Immature natural killer cell (primary cell): ENCODE data around the gene PTPRK. TPM values are rescaled to one million over a fixed set of nuclear protein-coding genes. Genes with fewer than 3 reads are reported as not detected.

Experiments used
- DNase-seq, 3 donors: peaks; one replicate each; pipeline ENCODE4 v3.0.0; 2022; ENCODE audit warnings: mixed read lengths in 1 of 3
- H3K27ac Mint-ChIP-seq, 6 donors: one replicate each; pipeline ENCODE4 v1.8.0; 2020; ENCODE audit warnings: mixed read lengths in 6 of 6, mild to moderate bottlenecking in 5 of 6, inconsistent platforms in 4 of 6, moderate library complexity in 3 of 6
- H3K27me3 Mint-ChIP-seq, 3 donors: one replicate each; pipeline ENCODE4 v1.8.0; 2020 to 2021; ENCODE audit warnings: low read depth in 3 of 3, mild to moderate bottlenecking in 3 of 3, mixed read lengths in 3 of 3, moderate library complexity in 3 of 3, inconsistent platforms in 1 of 3
- H3K36me3 Mint-ChIP-seq, 3 donors: one replicate each; pipeline ENCODE4 v1.8.0; 2020; ENCODE audit warnings: mixed read lengths in 3 of 3, inconsistent platforms in 2 of 3, mild to moderate bottlenecking in 2 of 3
- H3K4me1 Mint-ChIP-seq, 2 donors: one replicate each; pipeline ENCODE4 v1.8.0; 2020; ENCODE audit warnings: inconsistent platforms in 2 of 2, mild to moderate bottlenecking in 2 of 2, mixed read lengths in 2 of 2, moderate library complexity in 1 of 2
- H3K4me3 Mint-ChIP-seq, 5 donors: one replicate each; pipeline ENCODE4 v1.8.0; 2020; ENCODE audit warnings: mild to moderate bottlenecking in 5 of 5, mixed read lengths in 5 of 5, inconsistent platforms in 3 of 5, moderate library complexity in 3 of 5
- H3K9me3 Mint-ChIP-seq, 6 donors: one replicate each; pipeline ENCODE4 v1.8.0; 2020; ENCODE audit warnings: mild to moderate bottlenecking in 6 of 6, mixed read lengths in 6 of 6, inconsistent platforms in 4 of 6, moderate library complexity in 3 of 6
- polyA plus RNA-seq, 3 donors: library from polyadenylated mRNA; unstranded; fragments of 300-500 nt; fragmentation: Illumina TruSeq; gene quantifications; one replicate each; pipeline ENCODE4 v1.2.3, GENCODE V29; 2021

PTPRK gene
- polyA plus RNA-seq = not detected

DNA sequence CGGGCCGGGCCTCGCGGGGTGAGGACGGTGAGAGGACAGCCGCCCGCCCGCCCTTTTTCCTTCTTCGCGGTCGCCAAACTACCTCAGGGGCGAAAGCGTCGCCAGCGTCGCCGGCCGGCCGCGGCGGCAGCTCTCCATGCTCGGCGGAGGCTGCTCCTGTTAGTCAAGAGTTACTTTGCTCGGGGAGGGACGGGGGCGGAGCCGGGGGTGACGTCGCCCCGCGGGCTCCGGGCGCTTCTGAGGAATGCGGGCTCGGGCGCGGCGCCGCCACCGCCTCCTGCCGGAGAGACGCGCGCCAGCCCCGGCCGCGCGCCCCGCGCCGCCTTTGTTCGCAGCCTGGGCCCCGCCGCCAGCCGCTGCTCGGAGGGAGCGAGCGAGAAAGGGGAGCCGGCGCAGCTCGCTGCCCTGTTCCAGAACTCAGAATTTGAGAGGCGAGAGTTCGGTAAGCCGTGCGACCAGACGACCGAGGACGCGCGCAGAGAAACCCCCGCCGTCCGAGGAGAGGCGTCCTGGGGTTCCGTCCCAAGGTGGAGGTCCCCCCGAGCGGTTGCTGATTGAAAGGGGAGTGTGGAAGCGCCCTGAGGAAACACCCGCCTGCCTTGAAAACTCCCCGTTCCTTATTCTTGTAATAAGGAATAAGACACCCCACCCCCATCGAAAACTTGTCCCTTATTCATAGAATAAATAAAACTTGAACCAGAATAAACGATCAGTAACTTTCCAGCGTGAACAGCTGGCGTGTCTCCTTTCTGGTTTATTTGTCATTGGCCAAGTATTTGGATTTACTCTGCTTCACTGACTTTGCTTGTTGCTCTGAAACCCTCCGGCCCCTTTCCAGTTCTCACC lies at the start of gene PTPRK:
Gene PTPRK, minus strand, starts transcription at position 164 of the 846 bp plus-strand sequence. CDS start 241 bp downstream, outside the sequence.
- H3K27ac Mint-ChIP-seq = peak within 1 kb of the TSS in 1 of 6 donors; percentile 12
- H3K4me1 Mint-ChIP-seq = peaks cover 18 to 23% of the 10 kb centered on the region in 2 donors
- H3K9me3 Mint-ChIP-seq = peaks cover 0 to 5% (median 0%) of the 10 kb centered on the region in 6 donors
- DNase-seq = peak; percentile 35 to 37 (median 36)
- peak within 1 kb of the TSS; percentile 78 to 90 (median 84) for H3K4me3 Mint-ChIP-seq
- peaks cover 9 to 18% (median 12%) of the 10 kb centered on the region in 3 donors for H3K27me3 Mint-ChIP-seq
- peaks cover 0 to 4% (median 0%) of the 10 kb centered on the region in 3 donors for H3K36me3 Mint-ChIP-seq

DNA sequence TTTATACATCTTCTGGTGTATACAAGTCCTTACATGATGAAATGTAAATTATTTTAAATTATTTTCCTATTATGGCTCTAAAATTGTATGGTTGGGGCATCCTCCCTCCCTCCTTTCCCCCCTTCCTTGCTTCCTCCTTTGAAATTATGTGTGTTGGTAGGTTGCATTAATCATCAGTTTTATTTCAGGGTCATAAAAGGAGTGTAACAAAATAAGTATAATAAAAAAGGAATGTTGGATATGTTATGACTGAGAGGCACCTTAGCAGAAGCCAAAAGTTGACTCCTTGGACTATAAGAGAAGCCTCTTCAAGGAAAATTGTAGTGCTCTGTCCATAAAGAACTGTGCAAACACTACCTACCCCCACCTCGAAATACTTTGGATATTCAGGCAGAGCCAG lies 46.6 kb upstream of the PTPRK start:
- no peaks in the 10 kb centered on the region for H3K36me3 Mint-ChIP-seq
- no peak overlapping the region for H3K27ac Mint-ChIP-seq
- DNase-seq = no peak
- H3K9me3 Mint-ChIP-seq = peaks cover 0 to 8% (median 0%) of the 10 kb centered on the region in 6 donors
- H3K4me3 Mint-ChIP-seq = no peak overlapping the region
- H3K4me1 Mint-ChIP-seq = no peaks in the 10 kb centered on the region
- H3K27me3 Mint-ChIP-seq = peaks cover 0 to 2% (median 0%) of the 10 kb centered on the region in 3 donors

DNA sequence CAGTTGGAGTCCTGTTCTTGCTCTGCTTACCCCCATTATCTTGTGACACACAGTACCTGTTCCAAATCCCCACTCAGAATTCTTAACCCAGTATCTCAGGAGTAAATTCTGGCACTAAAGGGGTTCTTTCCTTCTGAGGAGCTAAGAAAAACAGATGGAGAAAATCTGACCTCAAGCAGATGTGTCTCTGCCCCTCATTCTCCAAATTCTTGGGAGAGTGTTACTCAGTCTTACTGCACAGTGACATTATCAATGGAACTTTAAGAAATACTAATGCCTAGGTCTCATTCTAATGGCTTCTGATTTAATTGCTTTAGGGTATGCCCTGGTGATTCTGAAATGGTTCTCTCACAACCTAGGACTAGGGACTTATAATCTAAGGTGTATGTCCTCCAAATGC lies 40.6 kb upstream of the PTPRK start:
- H3K4me3 Mint-ChIP-seq = no peak overlapping the region
- peaks cover 0 to 3% (median 3%) of the 10 kb centered on the region in 3 donors for H3K27me3 Mint-ChIP-seq
- no peaks in the 10 kb centered on the region for H3K4me1 Mint-ChIP-seq
- peaks cover 0 to 8% (median 1%) of the 10 kb centered on the region in 6 donors for H3K9me3 Mint-ChIP-seq
- no peak overlapping the region for H3K27ac Mint-ChIP-seq
- no peak for DNase-seq
- no peaks in the 10 kb centered on the region for H3K36me3 Mint-ChIP-seq

DNA sequence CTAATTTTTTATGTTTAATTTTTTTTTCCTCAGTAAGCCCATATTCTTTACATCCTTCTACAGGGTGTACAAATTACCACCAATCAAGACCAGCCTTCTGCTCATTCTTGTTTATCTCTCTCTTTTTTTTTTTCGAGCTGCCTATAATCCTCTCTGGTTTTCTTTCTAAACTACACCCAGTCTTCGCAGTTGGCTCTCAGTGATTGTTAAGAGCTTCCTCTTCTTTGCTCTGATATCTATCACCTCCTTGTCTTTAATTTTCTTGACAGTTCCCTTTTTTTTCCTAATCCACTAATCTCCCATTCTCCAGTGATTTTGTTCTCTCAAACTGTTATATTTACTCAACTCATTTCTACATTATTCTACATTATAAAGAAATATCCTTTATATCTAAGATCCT lies 38.5 kb upstream of the PTPRK start:
- Mint-ChIP-seq H3K4me3 (no peak overlapping the region), H3K9me3 (peaks cover 0 to 7% (median 1%) of the 10 kb centered on the region in 6 donors), H3K27me3 (peaks cover under 1 to 4% (median 3%) of the 10 kb centered on the region in 3 donors)

DNA sequence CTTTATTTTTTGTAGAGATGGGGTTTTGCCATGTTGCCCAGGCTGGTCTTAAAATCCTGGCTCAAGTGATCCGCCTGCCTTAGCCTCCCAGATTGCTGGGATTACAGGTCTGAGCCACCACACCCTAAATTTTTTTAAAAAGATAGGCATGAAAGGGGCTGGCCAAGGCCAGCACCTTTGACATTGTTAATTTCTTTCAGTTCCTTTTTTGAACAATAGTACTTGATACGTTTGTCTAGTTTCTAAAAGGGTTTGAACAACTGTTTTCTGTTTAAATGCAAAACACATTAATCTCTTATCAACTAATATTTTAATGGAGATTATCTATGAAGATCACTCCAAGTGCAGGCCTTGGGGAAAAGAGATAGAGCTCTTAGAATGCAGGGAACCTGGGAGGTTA lies 37.6 kb upstream of the PTPRK start:
- Mint-ChIP-seq H3K9me3 (peaks cover 0 to 6% (median 1%) of the 10 kb centered on the region in 6 donors), H3K27ac (no peak overlapping the region), H3K4me3 (no peak overlapping the region), H3K36me3 (no peaks in the 10 kb centered on the region), H3K4me1 (no peaks in the 10 kb centered on the region), H3K27me3 (peaks cover 2 to 5% (median 3%) of the 10 kb centered on the region in 3 donors)
- no peak for DNase-seq

More for the DNA sequence above, 38.5 kb upstream of the PTPRK start:
- no peak for DNase-seq
- Mint-ChIP-seq H3K4me1 (no peaks in the 10 kb centered on the region), H3K27ac (no peak overlapping the region), H3K36me3 (no peaks in the 10 kb centered on the region)

DNA sequence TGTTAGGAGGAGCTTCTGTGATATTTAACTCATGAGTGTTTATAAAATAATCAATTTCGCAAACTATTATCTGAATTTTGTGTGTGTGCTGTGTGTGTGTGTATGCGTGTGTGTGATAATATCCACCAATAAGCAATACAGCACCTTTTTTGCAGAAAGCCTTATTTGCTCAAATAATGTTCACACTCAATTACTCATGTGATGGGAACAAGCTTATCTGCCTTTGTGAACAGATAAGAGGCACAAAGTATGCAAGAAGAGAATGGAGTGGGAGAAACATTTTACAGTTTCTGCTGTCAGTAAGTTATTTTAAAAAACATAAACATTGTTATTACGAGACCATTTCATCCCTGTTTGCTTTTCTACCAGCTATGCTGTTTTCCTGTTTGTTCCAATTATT lies 36.7 kb upstream of the PTPRK start:
- H3K27me3 Mint-ChIP-seq = peaks cover 3 to 5% (median 4%) of the 10 kb centered on the region in 3 donors
- no peaks in the 10 kb centered on the region for H3K36me3 Mint-ChIP-seq
- no peak overlapping the region for H3K27ac Mint-ChIP-seq
- H3K4me1 Mint-ChIP-seq = no peaks in the 10 kb centered on the region
- DNase-seq = no peak
- peaks cover 0 to 2% (median 0%) of the 10 kb centered on the region in 6 donors for H3K9me3 Mint-ChIP-seq
- H3K4me3 Mint-ChIP-seq = no peak overlapping the region

DNA sequence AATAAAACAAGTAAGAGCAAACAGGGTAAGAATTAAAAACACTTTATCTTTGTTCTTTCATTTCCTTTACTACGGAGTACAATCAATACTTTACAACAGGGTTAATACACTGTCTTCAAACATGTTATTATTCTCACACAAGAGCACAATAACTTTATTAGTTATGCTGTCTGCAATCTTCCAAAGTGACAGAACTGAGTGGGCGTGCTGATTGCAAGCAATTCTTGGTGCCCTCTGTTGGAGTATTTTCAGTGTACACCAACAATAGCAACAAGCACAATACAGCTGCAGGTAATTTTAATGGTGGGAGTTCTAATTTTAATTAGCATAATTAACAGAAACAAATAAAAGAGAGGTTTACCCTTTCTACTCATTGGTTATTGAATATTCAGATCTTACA lies 33.9 kb upstream of the PTPRK start:
- H3K36me3 Mint-ChIP-seq = no peaks in the 10 kb centered on the region
- H3K27ac Mint-ChIP-seq = no peak overlapping the region

DNA sequence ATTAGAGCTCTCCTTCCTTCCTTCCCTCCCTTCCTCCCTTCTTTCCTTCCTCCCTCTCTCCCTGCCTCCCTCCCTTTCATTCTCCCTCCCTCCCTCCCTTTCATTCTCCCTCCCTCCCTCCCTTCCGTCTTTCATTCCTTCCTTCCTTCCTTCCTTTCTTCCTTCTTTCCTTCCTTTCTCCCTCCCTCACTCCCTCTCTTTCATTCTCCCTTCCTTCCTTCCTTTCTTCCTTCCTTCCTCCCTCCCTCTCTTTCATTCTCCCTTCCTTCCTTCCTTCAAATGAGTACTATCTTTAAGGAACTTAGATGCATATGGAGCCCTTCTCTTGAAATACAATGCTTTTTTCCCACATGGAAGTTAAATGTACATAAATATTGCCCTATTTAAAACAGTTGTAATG lies 20.9 kb upstream of the PTPRK start:
- Mint-ChIP-seq H3K27ac (no peak overlapping the region), H3K9me3 (peaks cover 0 to 7% (median under 1%) of the 10 kb centered on the region in 6 donors), H3K4me1 (no peaks in the 10 kb centered on the region), H3K27me3 (peaks cover 0 to 2% (median 2%) of the 10 kb centered on the region in 3 donors), H3K4me3 (no peak overlapping the region), H3K36me3 (no peaks in the 10 kb centered on the region)
- no peak for DNase-seq

More for the DNA sequence above, 33.9 kb upstream of the PTPRK start:
- Mint-ChIP-seq H3K9me3 (no peaks in the 10 kb centered on the region), H3K4me1 (no peaks in the 10 kb centered on the region), H3K27me3 (peaks cover 3 to 5% (median 4%) of the 10 kb centered on the region in 3 donors), H3K4me3 (no peak overlapping the region)
- DNase-seq = no peak

DNA sequence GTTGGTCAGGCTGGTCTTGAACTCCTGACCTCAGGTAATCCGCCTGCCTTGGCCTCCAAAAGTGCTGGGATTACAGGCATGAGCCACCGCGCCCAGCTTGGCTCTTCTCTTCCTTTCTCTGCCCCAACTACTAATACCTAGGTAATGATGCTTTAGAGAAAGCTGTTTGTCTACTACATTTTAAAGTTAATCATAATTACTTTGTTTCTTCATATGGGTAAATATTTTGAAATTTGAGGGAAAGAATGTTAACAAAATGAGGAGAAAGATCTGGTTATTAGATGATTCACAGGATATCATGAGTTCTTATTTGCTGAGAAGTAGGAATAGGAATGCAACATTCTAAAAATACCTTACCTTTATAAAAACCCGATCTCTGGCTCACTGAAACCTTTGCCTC lies 18.4 kb upstream of the PTPRK start:
- Mint-ChIP-seq H3K27ac (no peak overlapping the region), H3K4me3 (no peak overlapping the region), H3K36me3 (no peaks in the 10 kb centered on the region), H3K9me3 (peaks cover 0 to 3% (median 0%) of the 10 kb centered on the region in 6 donors), H3K4me1 (no peaks in the 10 kb centered on the region), H3K27me3 (peaks cover 0 to 2% (median 2%) of the 10 kb centered on the region in 3 donors)
- no peak for DNase-seq

DNA sequence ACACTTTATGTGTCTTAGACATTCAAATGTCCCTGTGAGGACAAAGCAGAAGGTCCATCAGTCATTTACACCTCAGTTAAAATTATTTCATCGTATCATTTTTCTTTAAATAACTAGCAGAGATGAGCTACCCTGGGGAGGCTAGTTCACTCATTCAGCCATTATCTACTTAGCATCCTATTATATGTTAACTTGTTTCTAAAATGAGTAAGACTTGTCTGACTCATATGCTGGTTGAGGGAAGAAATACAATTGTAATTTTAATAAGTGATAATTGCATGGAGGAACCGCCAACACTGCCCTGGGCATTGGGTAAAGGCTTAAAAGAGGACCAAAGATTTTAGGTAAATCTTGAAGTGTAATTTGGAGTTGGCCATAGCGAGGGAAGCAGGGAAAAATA lies 12.4 kb upstream of the PTPRK start:
- Mint-ChIP-seq H3K27me3 (peaks cover 0 to 9% (median 0%) of the 10 kb centered on the region in 3 donors), H3K9me3 (peaks cover 0 to 4% (median 0%) of the 10 kb centered on the region in 6 donors), H3K4me1 (no peaks in the 10 kb centered on the region), H3K4me3 (no peak overlapping the region), H3K36me3 (no peaks in the 10 kb centered on the region), H3K27ac (no peak overlapping the region)
- no peak for DNase-seq

DNA sequence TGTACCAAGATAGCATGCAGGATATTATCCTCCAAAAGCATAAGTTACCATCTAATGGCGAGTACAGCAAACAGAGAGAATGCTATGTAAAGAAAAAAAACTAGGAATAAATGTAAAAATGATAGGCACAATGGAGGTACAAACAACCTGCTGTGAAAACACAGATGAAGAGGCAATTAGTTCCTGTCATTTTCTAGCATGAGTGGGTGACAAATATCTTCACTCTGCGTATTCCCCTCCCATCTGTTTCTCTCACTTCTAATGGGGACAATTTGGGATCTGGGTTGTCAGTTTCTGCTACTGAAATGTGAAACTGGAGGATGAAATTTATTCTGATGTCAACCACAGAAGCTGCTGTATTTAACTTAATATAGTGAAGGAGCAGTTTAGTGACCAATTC lies 11.7 kb upstream of the PTPRK start:
- Mint-ChIP-seq H3K27ac (no peak overlapping the region), H3K4me1 (no peaks in the 10 kb centered on the region), H3K36me3 (no peaks in the 10 kb centered on the region), H3K27me3 (peaks cover 0 to 9% (median 0%) of the 10 kb centered on the region in 3 donors), H3K4me3 (no peak overlapping the region), H3K9me3 (peaks cover 0 to 4% (median 0%) of the 10 kb centered on the region in 6 donors)
- DNase-seq = no peak

DNA sequence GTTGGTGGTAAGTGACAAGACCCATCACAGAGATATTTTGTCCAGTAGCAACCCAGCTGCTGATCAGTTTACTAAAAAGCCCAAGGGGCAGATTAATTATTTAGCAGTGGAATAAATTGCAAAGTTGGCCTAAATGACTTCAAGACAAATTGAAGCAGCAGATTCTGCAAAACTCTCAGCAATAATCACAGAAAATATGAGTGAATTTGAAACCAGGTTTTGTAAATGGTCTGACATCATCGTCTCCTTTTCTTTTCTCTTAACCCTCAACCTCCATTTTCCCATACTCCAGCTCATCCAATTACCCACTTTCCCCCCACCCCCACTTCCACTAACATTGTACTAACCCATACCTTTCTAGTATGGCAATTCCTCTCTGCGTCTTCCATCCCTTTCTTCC lies 11.3 kb upstream of the PTPRK start:
- Mint-ChIP-seq H3K4me3 (no peak overlapping the region), H3K36me3 (no peaks in the 10 kb centered on the region), H3K27ac (no peak overlapping the region), H3K4me1 (no peaks in the 10 kb centered on the region), H3K9me3 (peaks cover 0 to 4% (median 0%) of the 10 kb centered on the region in 6 donors), H3K27me3 (peaks cover 0 to 9% (median 0%) of the 10 kb centered on the region in 3 donors)
- DNase-seq = no peak

DNA sequence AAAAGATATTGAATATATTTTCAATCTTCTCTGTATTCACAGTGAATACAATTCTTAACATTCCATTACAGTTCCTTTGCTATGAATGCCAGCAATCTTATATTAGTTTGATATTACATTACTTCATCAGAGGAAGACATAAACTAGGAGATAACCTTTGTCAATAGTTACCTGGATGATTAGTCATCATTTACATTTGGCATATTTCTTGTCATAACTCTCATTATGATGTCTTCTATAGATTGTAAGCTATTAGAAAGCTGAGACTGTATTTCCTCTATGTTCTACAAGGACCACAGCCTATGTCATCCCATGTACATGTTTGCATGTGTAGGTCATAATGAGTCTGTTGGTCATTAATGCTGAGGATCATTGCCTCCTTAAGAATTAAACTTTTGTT lies 7.8 kb upstream of the PTPRK start:
- H3K27me3 Mint-ChIP-seq = peaks cover 0 to 10% (median 2%) of the 10 kb centered on the region in 3 donors
- H3K36me3 Mint-ChIP-seq = no peaks in the 10 kb centered on the region
- no peak for DNase-seq
- H3K4me3 Mint-ChIP-seq = no peak overlapping the region
- H3K9me3 Mint-ChIP-seq = peaks cover 0 to 7% (median 0%) of the 10 kb centered on the region in 6 donors
- H3K4me1 Mint-ChIP-seq = no peaks in the 10 kb centered on the region
- no peak overlapping the region for H3K27ac Mint-ChIP-seq

DNA sequence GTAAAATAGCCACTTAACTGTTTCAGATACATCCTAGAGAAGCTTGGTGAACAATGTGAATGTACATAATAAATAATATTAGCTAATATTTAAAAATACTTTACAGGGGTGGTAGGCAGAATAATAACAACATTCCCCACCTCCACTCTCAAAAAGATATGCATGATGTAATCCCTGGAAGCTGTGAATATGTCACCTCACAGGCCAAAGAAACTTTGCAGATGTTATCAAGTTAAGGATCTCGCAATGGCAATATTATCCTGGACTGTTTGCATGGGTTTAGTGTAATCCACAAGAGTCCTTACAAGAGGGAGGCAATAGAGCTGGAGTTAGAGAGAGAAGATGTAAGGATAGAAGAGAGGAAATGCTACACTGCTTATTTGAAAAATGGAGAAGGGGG lies 7.0 kb upstream of the PTPRK start:
- no peaks in the 10 kb centered on the region for H3K4me1 Mint-ChIP-seq
- no peak for DNase-seq
- H3K9me3 Mint-ChIP-seq = peaks cover 0 to 4% (median 0%) of the 10 kb centered on the region in 6 donors
- no peak overlapping the region for H3K4me3 Mint-ChIP-seq
- H3K27me3 Mint-ChIP-seq = peaks cover 0 to 10% (median 2%) of the 10 kb centered on the region in 3 donors
- no peaks in the 10 kb centered on the region for H3K36me3 Mint-ChIP-seq
- H3K27ac Mint-ChIP-seq = no peak overlapping the region
